T-helper 17 cell (primary cell): ENCODE measurements around the gene FAM20B. TPM values are rescaled to one million over a fixed set of nuclear protein-coding genes. Genes with fewer than 3 reads are reported as not detected.

Experiments used
- ATAC-seq: fragments of 150-1000 bp; cut with Tn5 transposase; 2 replicates; pipeline ENCODE4 v1.10.0; 2021; ENCODE audit warnings: mild to moderate bottlenecking, moderate library complexity
- DNase-seq, 3 donors: peaks; one replicate each; pipeline versions ENCODE4 v3.0.0 to v3.0.0-alpha.2; 2020 to 2021
- H3K9me3 ChIP-seq: one replicate; pipeline ENCODE4 v1.7.0; 2013; ENCODE audit warnings: low read length, mild to moderate bottlenecking; ENCODE audit not compliant: control insufficient read depth, poor library complexity, severe bottlenecking
- H3K27ac Mint-ChIP-seq: one replicate; pipeline ENCODE4 v1.8.0; 2022; ENCODE audit warnings: mild to moderate bottlenecking, moderate library complexity, mixed read lengths
- H3K27me3 Mint-ChIP-seq: one replicate; pipeline ENCODE4 v1.8.0; 2022; ENCODE audit warnings: mixed read lengths
- H3K36me3 Mint-ChIP-seq: one replicate; pipeline ENCODE4 v1.8.0; 2022; ENCODE audit warnings: low read depth, mixed read lengths
- H3K4me1 Mint-ChIP-seq: one replicate; pipeline ENCODE4 v1.8.0; 2022; ENCODE audit warnings: mild to moderate bottlenecking, mixed read lengths
- H3K4me3 Mint-ChIP-seq: one replicate; pipeline ENCODE4 v1.8.0; 2022; ENCODE audit warnings: mild to moderate bottlenecking, moderate library complexity, mixed read lengths
- total RNA-seq, 4 donors: library from RNA in 2 of 4; stranded (reverse) in 2 of 4; gene quantifications; one replicate each; pipeline ENCODE4 v1.2.3 and lab custom pipeline; 2022 to 2026

FAM20B gene
- total RNA-seq, 2 donors from 2014 or later: 18.1 to 26.7 TPM

DNA sequence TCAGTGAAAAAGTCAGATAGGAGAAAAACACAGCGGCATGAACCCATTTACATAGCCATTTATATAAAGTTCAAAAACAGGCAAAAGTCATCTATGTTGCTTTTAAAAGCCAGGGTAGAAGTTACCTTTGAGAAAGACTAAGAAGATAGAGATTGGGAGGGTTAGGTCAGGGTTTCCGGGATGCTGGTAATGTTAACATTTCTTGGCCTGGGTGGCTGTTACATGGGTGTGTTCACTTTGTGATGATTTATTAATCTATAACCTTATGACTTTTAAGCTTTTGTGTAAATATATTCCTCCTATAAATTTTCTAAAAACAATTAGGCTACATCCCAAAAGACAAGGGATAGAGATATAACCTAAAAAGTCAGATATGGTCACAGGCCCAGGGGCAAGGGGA, 15.0 kb upstream of the FAM20B start:
- no peak for ATAC-seq
- peaks cover 2% of the 10 kb centered on the region for H3K4me1 Mint-ChIP-seq
- H3K9me3 ChIP-seq: no peaks in the 10 kb centered on the region
- H3K27me3 Mint-ChIP-seq: peaks cover 24% of the 10 kb centered on the region
- no peak overlapping the region for H3K4me3 Mint-ChIP-seq
- H3K36me3 Mint-ChIP-seq: peaks cover 2% of the 10 kb centered on the region
- H3K27ac Mint-ChIP-seq: no peak overlapping the region
- no peak for DNase-seq

DNA sequence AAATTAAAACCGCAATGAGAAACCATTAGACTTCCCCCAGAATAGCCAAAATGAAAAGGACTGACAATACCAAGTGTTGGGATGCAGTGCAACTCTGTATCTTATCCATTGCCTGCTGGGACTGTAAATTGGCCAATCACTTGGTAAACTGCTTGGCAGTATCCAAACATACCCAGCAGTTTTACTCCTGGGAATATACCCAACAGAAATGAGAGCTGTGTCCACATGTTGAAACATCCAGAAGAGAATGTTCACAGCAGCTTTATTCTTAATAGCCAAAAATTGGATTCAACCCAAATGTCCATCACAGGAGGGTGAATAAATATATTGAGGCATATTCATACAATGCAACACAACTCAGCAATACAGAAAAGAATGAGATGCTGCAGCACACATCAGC, 13.7 kb upstream of the FAM20B start:
- Mint-ChIP-seq H3K27me3 (peaks cover 24% of the 10 kb centered on the region), H3K36me3 (peaks cover 2% of the 10 kb centered on the region), H3K4me1 (peaks cover 7% of the 10 kb centered on the region), H3K27ac (no peak overlapping the region), H3K4me3 (no peak overlapping the region)
- H3K9me3 ChIP-seq: no peaks in the 10 kb centered on the region
- ATAC-seq (no peak), DNase-seq (no peak)

DNA sequence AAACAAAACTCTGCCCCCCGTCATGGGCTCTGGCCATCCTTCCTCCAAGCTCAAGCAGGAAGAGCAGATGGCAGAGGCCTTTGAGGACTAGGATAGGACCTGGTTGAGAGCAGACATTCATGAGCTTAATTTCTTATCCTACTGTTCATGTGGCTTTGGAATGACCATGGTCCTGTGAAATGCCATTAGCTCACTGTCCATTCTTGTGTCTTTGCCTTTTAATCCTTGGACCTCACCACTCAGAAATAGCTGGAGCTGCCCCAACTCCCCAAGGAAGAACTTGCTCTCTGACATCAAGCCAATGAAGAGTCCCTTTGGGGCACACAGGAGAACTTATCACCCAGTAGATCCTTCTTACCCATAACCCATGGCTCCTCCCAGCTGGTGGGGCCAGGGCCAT, 11.6 kb upstream of the FAM20B start:
- H3K27me3 Mint-ChIP-seq: peaks cover 20% of the 10 kb centered on the region
- no peak for ATAC-seq

DNA sequence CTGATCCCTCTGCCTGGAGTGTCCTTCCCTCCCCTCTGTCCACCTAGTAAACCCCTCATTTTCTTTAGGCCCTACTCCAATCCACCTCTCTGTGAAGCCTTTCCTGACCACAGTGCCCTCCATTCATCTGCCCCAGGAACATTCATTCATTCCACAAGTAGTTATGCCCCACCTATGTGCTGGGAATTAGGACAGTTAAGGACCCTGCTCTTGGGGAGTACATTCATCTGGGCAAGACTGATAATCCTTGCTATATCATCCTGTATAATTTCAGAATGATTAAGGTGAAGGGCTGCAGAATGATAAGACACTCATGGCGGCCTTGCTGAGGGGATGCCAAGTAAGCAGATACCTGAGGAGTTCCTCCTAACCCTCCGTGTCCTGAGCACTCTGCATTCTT, 10.3 kb upstream of the FAM20B start:
- ATAC-seq (no peak), DNase-seq (no peak)
- H3K27ac Mint-ChIP-seq: no peak overlapping the region
- no peak overlapping the region for H3K4me3 Mint-ChIP-seq
- H3K36me3 Mint-ChIP-seq: peaks cover 2% of the 10 kb centered on the region
- H3K9me3 ChIP-seq: no peaks in the 10 kb centered on the region
- peaks cover 12% of the 10 kb centered on the region for H3K4me1 Mint-ChIP-seq
- H3K27me3 Mint-ChIP-seq: peaks cover 18% of the 10 kb centered on the region

More for the DNA sequence above, 11.6 kb upstream of the FAM20B start:
- H3K27ac Mint-ChIP-seq: no peak overlapping the region
- H3K4me3 Mint-ChIP-seq: no peak overlapping the region
- H3K9me3 ChIP-seq: no peaks in the 10 kb centered on the region
- DNase-seq: no peak
- H3K36me3 Mint-ChIP-seq: peaks cover 2% of the 10 kb centered on the region
- H3K4me1 Mint-ChIP-seq: peaks cover 12% of the 10 kb centered on the region

DNA sequence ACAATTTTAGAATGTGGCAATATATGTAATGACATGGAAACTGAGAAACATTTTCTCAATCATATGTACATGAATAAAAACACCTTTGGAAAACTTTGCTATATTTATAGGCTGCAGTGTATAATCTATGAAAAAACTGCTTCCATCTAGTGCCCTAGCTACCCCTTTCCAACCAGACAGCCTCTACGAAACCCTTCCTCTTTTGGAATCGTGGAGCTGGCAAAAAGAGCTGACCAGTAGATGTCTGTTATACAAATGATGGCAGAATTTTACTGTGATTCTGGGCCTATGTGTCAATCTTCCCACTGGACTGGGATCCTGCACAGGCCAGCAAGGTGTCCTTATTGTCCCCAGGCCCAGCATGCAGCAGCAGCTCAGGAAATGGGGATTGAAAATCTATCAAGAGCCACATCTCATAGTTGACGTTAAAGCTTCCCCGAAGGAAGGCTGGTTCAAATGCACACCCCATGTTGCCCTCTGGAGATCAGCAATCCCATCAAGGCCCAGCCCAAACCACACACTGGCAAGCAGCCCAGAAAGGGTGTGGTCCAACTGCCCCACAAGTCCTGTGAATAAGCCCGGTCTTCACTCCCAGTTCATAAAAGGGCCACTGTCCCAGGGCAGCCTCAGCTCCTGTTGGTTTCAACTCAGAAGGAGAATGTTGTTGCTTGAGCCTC, 8.8 kb upstream of the FAM20B start:
- no peaks in the 10 kb centered on the region for H3K9me3 ChIP-seq
- Mint-ChIP-seq H3K27me3 (peaks cover 16% of the 10 kb centered on the region), H3K36me3 (no peaks in the 10 kb centered on the region), H3K27ac (no peak overlapping the region), H3K4me3 (no peak overlapping the region), H3K4me1 (peaks cover 12% of the 10 kb centered on the region)
- ATAC-seq (no peak), DNase-seq (no peak)

DNA sequence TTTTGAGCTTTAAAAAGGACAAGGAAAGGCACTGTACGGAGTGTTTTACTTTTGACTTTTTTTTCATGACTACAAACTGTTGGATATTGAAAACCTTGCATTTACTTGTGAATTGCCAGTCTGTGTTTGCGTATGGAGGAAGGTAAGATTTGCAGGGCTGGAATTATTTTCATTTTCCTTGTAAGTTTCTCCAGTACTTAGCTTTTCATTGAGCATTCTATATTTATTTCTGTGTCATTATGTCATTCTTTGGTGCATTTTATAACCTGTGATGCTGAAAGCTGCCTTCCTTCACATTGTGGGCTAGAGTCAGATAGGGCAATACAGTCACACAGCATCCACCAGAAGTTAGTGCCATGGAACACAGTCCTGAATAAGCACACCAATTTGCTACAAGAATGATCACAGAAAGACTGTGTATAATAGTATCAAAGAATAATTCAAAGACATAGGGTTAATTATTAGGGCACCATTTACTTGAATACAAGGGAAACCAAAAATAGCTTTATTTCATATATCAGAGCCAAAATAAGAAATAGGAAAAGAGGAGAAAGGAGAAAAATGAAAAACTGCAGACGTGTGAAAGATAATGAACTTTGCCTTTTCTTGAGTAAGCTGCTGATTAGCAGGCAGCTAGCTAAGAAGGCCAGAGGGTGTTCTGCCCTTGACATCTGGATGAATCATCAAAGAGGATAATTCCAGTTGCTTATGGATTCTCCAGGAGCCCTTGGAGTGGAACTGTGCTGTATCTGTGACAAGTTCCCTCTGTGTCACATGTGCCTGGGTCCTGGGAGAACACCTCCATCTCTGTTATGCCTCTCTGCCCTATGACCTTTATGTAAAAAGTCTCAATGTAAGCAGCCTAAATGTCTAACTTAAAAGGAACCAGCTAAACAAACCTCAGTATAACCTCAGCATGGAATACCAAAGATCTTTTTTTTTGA, 8.0 kb upstream of the FAM20B start:
- ATAC-seq (no peak), DNase-seq (no peak)
- Mint-ChIP-seq H3K27ac (no peak overlapping the region), H3K4me1 (peaks cover 14% of the 10 kb centered on the region), H3K4me3 (no peak overlapping the region), H3K27me3 (peaks cover 8% of the 10 kb centered on the region), H3K36me3 (no peaks in the 10 kb centered on the region)
- H3K9me3 ChIP-seq: no peaks in the 10 kb centered on the region

DNA sequence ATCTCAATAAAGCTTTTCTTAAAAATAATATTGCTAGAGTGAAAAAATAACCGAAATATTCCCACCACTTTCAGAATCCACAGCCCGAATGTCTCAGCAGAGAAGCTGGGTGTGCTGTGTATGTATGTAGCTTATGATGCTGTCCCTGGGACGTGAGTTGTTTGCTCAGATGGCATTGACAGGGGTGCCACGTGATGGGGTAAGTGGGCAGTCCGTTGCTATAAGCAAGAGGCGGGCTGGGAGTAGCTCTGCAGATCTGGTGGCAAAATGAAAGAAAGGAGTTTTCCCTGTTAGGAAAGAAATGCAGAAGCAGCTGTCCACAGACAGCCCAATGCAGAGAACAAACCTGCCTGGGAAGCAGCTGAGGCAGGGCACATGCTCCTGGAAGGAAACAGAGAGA, 3.8 kb upstream of the FAM20B start:
- ATAC-seq (no peak), DNase-seq (no peak)
- no peaks in the 10 kb centered on the region for H3K9me3 ChIP-seq
- Mint-ChIP-seq H3K4me3 (no peak overlapping the region), H3K27ac (no peak overlapping the region), H3K4me1 (peaks cover 25% of the 10 kb centered on the region), H3K27me3 (peaks cover 8% of the 10 kb centered on the region), H3K36me3 (no peaks in the 10 kb centered on the region)

DNA sequence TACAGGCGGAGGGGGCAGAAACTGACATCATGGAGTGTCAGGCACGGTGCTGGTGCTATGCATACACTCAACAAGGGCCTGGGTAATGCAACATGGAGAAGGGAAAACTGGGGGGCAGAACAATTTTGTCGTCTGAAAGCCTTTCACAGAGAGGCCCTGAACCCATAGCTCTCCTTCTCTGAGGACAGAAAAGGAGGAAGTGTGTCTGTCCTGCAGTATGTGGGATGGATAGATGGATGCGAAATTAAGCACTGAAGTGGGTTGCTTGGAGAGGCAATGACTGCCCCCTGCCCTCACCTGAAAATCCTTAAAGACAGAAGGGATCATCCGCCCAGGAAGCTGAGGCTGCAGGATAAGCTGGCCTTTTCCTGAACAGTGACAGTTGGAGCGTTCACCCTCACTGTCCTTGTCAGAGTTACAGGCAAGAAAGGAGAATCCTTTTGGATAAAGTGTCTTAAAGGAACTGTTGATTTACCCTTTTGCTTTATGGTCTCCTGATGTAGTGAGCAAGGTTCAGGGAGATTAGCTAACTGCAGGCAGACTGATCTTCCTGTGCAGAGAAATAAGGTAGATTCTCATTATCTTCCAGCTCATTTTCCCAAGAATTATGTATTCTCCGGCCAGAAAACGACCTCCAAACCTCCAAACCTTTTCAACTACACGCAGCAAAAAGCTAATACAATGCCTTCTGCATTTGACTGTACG, 1.6 kb upstream of the FAM20B start:
- peak overlapping the region; percentile 91 for H3K4me3 Mint-ChIP-seq
- H3K36me3 Mint-ChIP-seq: no peaks in the 10 kb centered on the region
- no peaks in the 10 kb centered on the region for H3K9me3 ChIP-seq
- no peak for DNase-seq
- ATAC-seq: no peak
- H3K27me3 Mint-ChIP-seq: peaks cover 8% of the 10 kb centered on the region
- peaks cover 32% of the 10 kb centered on the region for H3K4me1 Mint-ChIP-seq
- no peak overlapping the region for H3K27ac Mint-ChIP-seq

DNA sequence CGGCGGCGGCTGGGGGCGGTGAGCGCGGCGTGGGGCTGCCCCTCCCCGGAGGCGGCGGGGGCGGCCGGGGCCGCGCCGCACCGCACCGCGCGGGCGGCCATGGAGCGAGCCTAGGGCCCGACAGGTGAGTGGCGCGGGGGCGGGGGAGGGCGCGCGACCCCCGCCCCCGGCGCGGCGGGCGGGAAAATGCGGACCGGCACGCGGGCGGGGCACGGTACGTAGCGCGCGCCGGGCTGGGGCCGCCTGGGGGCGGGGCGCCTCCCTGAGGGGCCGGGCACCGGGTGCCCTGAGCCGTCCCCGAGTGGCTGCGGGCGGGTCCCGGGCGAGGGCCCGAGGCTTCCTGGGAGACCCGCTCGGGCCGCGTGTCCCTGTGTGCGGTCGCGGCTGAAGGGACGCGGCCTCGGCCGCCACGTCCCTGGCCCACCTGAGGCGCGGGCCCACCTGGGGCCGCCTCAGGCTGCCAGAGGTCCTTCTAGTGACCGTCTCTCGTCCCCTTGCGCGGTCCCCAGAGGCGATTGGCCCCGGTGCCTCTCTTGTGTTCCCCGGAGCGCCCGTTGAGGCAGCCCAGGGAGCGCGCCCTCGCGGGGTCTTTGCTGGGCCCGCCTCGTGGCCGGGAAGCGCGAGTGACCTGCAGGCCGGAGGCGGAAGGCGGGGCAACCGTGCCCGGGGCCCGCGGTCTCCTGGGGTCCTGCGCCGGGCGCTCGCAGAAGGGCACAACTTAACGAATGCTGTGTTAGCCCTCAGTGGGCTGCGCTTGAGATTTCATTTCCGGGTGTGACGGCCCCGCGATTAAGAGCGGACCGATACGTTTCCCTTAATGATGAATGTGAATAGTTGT, 500 bp downstream of the FAM20B start:
- Mint-ChIP-seq H3K27ac (peak overlapping the region; percentile 77), H3K4me3 (peak overlapping the region; percentile 97), H3K27me3 (no peaks in the 10 kb centered on the region), H3K4me1 (peaks cover 51% of the 10 kb centered on the region), H3K36me3 (no peaks in the 10 kb centered on the region)
- no peaks in the 10 kb centered on the region for H3K9me3 ChIP-seq
- DNase-seq: peak; percentile 61 to 71 (median 70)
- ATAC-seq: peak; percentile 83

DNA sequence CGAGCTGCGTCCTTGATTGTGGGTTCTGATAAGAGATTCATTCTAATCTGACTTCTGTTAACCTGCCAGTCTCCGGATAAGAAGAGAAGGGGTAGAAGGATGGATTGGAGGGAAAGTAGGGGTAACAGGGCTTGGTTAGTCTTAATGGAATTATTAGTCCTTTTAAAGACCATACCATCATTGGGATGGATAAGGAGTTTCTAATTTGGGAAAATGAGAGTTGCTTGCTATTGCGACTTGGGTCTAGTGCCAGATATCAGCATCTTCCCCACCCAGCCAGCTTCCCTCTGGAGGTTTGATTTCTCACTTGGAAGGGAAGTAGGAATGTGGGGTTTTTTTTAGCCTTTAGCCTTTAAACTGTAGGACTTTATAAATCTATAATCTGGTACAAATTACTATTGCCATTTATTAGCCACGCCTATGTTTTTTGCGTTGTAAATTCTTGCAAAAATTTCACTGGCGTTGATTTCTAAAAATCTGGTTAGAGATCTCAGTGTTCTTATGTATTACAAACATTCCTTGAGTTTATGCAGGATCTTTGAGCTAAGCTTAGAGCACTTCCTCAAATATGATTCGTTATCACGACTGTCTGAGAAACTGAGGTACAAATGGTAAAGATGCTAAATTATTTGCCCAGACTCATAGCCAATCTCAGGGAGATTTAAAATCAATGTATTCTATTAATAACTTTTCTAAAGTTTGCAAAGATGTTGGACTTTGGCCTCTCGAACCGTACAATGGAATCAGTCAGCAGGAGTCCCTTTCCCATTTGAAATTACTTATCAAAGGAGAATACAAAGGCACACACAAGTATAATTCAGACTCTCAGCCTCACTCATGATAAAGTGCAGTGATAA, 1.3 kb downstream of the FAM20B start:
- Mint-ChIP-seq H3K27ac (peak overlapping the region; percentile 77), H3K4me3 (peak overlapping the region; percentile 97), H3K27me3 (no peaks in the 10 kb centered on the region), H3K4me1 (peaks cover 53% of the 10 kb centered on the region), H3K36me3 (no peaks in the 10 kb centered on the region)
- no peaks in the 10 kb centered on the region for H3K9me3 ChIP-seq
- no peak for ATAC-seq
- no peak for DNase-seq

DNA sequence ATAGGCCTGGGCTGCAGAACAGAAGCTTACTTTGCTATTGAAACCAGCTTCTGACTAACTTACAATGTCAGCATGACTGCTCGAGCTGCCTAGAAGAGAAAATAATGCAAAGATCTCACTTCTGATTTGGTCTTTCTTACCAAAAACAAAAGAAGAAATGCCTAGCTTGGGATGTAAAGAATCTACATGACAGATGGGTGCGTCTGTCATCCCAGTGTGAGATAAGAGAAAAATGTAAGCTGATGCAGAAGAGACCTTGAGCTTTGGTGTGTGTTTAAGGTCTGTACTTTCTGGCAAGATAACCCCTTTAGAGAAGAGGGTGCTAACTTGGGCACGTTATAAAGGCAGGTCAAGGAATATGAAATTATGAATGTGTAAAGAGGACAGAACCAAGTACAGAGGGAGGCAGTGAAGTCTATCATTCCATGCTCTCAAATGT, 3.6 kb downstream of the FAM20B start:
- no peak for ATAC-seq
- H3K27me3 Mint-ChIP-seq: no peaks in the 10 kb centered on the region
- no peaks in the 10 kb centered on the region for H3K9me3 ChIP-seq
- peaks cover 55% of the 10 kb centered on the region for H3K4me1 Mint-ChIP-seq
- H3K4me3 Mint-ChIP-seq: peak overlapping the region; percentile 19
- peak overlapping the region; percentile 37 for H3K27ac Mint-ChIP-seq
- no peak for DNase-seq
- no peaks in the 10 kb centered on the region for H3K36me3 Mint-ChIP-seq

DNA sequence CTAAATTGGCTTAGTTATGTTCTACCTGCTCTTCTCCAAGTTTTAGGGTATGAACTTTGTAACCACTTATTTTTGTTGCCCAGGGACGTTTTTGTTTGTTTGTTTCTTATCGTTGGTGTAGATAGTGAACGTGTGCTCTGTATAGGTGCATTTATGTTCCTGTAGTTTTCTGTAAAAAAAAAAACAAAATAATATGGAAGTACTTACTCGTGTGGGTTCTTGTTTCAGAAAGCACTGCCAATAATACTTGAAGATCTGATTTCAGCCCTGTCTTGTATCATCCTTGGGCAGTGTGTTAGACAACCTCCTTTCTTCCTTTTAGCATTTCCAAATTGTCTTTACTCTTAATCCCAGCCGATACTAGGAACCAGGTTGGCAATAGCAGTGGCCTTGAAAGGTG, 4.4 kb downstream of the FAM20B start:
- H3K9me3 ChIP-seq: no peaks in the 10 kb centered on the region
- no peaks in the 10 kb centered on the region for H3K27me3 Mint-ChIP-seq
- no peak overlapping the region for H3K27ac Mint-ChIP-seq
- H3K36me3 Mint-ChIP-seq: no peaks in the 10 kb centered on the region
- peak overlapping the region; percentile 19 for H3K4me3 Mint-ChIP-seq
- DNase-seq: no peak
- H3K4me1 Mint-ChIP-seq: peaks cover 57% of the 10 kb centered on the region
- ATAC-seq: no peak
